ENCODE data around the gene COL17A1.

- TF ChIP-seq CTCF (IDR thresholded peaks at IDR 0.05; ENCODE audit: low read depth, low read length) (no peak), EZH2phosphoT487 (IDR thresholded peaks at IDR 0.05; ENCODE audit: low read depth) (no peak)
Measured at GRCh38 chr10:104016661-104017060, 69.0 kb downstream of the COL17A1 start.

Measured in OCI-LY3 (cell line).